Type B pancreatic cell (in vitro differentiated cells): Measurements from ENCODE around the gene ITGAL. TPM values are rescaled to one million over a fixed set of nuclear protein-coding genes. Genes with fewer than 3 reads are reported as not detected.

Source experiments
- DNase-seq: peaks from one replicate; pipeline ENCODE4 v3.0.0; 2021; ENCODE audit warnings: mixed read lengths; ENCODE audit not compliant: unreplicated experiment; ENCODE audit errors: extremely low spot score
- H3K27ac Mint-ChIP-seq: 2 replicates; pipeline ENCODE4 v1.8.0; 2021; ENCODE audit warnings: mild to moderate bottlenecking, mixed read lengths
- H3K27me3 Mint-ChIP-seq: 2 replicates; pipeline ENCODE4 v1.8.0; 2021; ENCODE audit warnings: mixed read lengths
- H3K36me3 Mint-ChIP-seq: 2 replicates; pipeline ENCODE4 v1.8.0; 2021; ENCODE audit warnings: mixed read lengths
- H3K4me1 Mint-ChIP-seq: one replicate; pipeline ENCODE4 v1.8.0; 2021; ENCODE audit warnings: mixed read lengths; ENCODE audit not compliant: unreplicated experiment
- H3K4me3 Mint-ChIP-seq: 2 replicates; pipeline ENCODE4 v1.8.0; 2021; ENCODE audit warnings: mild to moderate bottlenecking, mixed read lengths
- H3K9me3 Mint-ChIP-seq: 2 replicates; pipeline ENCODE4 v1.8.0; 2021; ENCODE audit warnings: mixed read lengths
- CTCF ChIP-seq: fragments of 200-600 bp; sonication (generic); conservative IDR thresholded peaks from 2 replicates; pipeline ENCODE4 v1.5.0; 2021; ENCODE audit warnings: antibody characterized with exemption, mild to moderate bottlenecking
- long read RNA-seq: library from polyadenylated mRNA; unstranded; transcript quantifications from one replicate; pipeline ENCODE4 v2.0.0, GENCODE V29; 2020
- total RNA-seq: library from RNA; stranded (reverse); gene quantifications from 2 replicates; pipeline ENCODE4 v1.2.1, GENCODE V29; 2021; ENCODE audit warnings: low replicate concordance

Gene ITGAL
- 0.33 and 0.48 TPM in 2 replicates for total RNA-seq
- long read RNA-seq, result 0 reads

DNA sequence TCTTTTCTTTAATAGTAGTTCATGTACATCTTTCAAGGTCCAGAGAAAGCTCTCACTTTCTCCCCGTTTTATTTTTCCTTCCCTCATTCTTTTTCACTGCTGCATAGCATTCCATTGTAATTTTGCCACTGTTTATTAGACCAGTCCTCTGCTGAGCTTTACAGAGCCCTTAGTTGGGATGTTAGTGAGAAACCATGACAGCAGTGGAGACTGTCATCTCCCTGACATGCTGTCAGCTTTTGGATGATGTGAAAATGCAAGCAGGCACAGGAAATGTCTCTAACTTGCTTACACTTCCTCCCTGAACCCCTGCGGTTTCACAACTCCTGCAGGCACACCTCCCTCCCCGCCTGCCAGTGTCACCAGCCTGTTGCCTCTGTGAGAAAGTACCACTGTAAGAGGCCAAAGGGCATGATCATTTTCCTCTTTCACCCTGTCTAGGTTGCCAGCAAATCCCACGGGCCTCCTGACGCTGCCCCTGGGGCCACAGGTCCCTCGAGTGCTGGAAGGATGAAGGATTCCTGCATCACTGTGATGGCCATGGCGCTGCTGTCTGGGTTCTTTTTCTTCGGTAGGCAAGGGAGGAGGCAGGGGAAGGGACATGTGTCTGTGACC, at the start of gene ITGAL:
Gene ITGAL, plus strand, starts transcription at position 415 of the 615 bp plus-strand sequence. Its CDS starts 96 bp downstream, at position 511.
- Mint-ChIP-seq H3K4me3 (no peak within 1 kb of the TSS), H3K9me3 (no peaks in the 10 kb centered on the region), H3K36me3 (no peaks in the 10 kb centered on the region), H3K4me1 (no peaks in the 10 kb centered on the region), H3K27me3 (no peaks in the 10 kb centered on the region), H3K27ac (no peak within 1 kb of the TSS)
- no peak for DNase-seq
- no peak for TF ChIP-seq CTCF

- Mint-ChIP-seq H3K4me3 (peak overlapping the region; percentile 41), H3K4me1 (peaks cover 14% of the 10 kb centered on the region), H3K36me3 (peaks cover 14% of the 10 kb centered on the region), H3K27me3 (no peaks in the 10 kb centered on the region), H3K27ac (no peak overlapping the region), H3K9me3 (no peaks in the 10 kb centered on the region)
- no peak for DNase-seq
- TF ChIP-seq CTCF, result no peak
These were observed 44.5 kb upstream of the ITGAL start for GRCh38 chr16:30428055-30428454.

GRCh38 chr16:30429418-30429677, 43.2 kb upstream of the ITGAL start:
- H3K36me3 Mint-ChIP-seq, result peaks cover 10% of the 10 kb centered on the region
- no peaks in the 10 kb centered on the region for H3K9me3 Mint-ChIP-seq
- DNase-seq, result no peak
- H3K4me1 Mint-ChIP-seq, result peaks cover 14% of the 10 kb centered on the region
- no peak for TF ChIP-seq CTCF
- peak overlapping the region; percentile 8 for H3K27ac Mint-ChIP-seq
- H3K27me3 Mint-ChIP-seq, result no peaks in the 10 kb centered on the region
- H3K4me3 Mint-ChIP-seq, result no peak overlapping the region

DNA sequence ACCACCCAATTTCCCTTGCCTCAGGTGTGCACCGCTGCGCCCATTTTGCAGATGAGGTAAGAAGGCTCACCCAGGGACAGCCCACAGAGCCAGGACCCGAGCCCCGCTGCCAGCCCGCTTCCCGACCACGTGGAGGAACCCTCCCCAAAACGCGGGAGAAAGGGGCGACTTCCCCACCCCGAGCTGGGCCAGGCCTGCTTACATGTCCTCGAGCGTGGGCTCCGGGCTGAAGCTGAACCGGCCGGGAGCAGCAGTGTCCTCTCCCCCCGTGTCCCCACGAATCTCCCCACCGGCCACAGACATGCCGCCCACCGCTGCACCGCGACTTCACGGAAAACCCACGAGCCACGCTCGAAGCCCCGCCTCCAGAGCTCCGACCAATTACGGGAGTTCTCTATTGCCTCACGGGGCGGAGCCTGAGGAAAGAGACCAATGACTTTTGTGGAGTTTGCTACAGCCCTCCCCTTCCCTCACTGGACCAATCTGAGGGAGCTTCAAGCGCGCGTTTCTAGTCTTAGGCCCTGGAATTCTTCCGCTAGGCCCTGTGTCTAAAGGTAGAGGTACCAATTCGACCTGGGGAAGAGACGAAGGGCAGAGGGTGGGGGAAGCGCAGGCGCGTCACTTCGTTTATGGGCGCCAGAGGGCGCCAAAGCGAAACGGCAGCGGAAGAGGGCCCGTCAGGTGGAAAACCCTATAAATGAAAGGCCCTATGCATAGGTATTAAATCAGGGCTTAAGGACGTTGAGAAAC, 42.7 kb upstream of the ITGAL start, which contains the start of gene DCTPP1:
Gene DCTPP1, minus strand, starts transcription at position 353 of the 750 bp plus-strand sequence. Its CDS starts 50 bp downstream, at position 303.
- Mint-ChIP-seq H3K36me3 (peaks cover 10% of the 10 kb centered on the region), H3K9me3 (no peaks in the 10 kb centered on the region), H3K27me3 (no peaks in the 10 kb centered on the region), H3K27ac (peak within 1 kb of the TSS; percentile 8), H3K4me3 (no peak within 1 kb of the TSS), H3K4me1 (peaks cover 14% of the 10 kb centered on the region)
- DNase-seq, result peak; percentile 90
- TF ChIP-seq CTCF, result peak; percentile 92

DNA sequence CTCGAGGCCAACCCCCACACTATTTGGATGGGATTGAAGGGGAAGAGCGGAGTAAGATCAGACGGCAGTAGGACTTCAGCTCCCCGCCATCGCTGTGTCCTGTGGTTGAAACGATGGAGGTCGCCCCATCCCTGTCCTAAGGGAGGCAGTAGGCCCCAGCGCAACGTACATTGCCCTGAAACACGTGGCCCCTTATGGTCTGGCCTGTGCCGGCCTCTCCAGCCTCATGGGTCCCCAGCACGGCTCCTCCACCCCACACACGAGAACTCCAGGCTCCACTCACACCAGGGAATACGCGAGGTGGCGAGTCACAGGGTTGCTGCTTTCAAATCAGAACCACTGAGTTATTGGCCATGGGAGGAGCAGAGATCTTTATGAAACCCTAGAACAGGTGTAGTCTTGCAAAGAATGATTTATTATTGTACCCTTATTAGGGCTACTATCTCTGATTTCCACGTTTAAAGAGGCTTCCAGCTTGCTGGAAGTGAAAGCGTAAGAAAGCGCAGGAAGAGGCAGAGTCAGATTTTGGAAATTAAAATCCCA, 42.0 kb upstream of the ITGAL start:
- peaks cover 10% of the 10 kb centered on the region for H3K36me3 Mint-ChIP-seq
- no peaks in the 10 kb centered on the region for H3K27me3 Mint-ChIP-seq
- H3K9me3 Mint-ChIP-seq, result no peaks in the 10 kb centered on the region
- H3K4me1 Mint-ChIP-seq, result peaks cover 14% of the 10 kb centered on the region
- no peak for DNase-seq
- no peak overlapping the region for H3K4me3 Mint-ChIP-seq
- peak; percentile 52 for TF ChIP-seq CTCF
- H3K27ac Mint-ChIP-seq, result no peak overlapping the region
